ENCODE measurements around the gene TIMM13.

The TIMM13 gene

DNA sequence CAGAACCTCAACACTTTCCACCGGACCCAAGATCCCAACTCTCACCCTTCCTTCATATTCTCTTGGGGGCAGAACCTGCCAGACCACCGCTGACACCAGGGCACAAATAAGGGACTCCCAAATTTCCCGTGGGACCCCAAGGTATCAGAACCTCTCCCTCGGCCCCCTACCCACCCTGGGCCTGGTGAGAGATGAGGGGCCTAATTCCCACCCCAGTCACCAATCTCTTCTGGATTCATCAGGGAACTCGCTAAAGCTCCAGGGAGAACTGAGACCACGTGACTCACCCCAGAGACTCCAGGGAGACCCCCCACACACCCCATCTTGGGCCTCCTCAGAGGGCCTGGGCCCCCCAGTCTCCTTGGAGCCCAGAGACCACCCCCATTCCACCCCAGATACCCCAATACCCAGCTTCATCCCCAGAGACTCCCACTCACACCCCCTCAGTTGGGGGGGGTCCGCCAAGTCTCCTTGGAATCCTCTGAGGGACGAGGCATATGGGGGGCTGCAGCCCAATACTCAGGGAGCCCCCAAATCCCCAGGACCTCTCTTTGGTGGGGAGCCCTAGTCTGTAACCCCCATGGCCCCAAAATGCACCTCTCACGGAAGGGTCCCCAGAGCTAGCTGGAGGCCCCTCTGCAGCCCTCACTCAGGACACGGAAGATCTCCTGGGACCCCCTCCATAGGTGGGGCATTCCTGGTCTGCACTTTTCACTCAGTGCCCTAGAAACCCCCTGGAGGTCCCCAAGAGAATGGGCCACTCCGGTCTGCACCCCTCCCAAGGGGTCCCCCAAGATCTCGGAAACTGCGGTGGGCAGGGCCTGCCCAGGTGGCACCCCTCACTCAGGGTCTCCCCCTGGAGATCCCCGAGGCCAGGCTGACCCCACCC lies 27.8 kb upstream of the TIMM13 start:
- no peak for DNase-seq

DNA sequence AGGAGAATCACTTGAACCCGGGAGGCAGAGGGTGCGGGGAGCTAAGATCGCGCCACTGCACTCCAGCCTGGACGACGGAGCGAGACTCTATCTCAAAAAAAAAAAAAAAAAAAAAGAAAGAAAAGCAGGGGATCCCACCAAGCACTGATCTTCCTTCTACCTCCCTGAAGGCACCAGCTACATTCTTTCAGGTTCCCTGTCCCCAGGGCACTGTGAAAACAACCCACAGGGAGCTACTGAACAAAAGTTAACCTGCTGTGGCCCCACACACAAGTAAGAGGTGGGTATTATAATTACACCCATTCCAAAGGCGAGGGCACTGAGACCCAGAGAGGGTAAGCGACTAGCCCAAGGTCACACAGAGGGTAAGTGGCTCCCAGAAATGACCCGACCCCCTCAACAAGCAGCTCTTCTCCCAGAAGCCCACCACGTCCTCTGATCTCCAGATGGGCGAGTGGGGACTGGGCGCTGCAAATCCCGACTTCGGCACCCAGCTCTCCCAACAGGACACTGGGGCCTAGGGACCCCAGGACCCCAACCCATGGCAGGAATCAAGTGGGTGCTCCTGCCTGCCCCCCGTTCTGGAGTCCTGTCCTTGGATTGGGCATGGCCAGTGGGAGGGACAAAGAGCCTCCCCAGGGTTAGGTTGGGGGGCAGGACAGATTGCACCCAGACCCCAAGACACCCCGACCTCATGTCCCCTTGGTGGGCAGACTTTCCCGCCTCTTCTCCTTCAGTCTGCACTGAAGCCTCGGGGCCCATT lies 27.0 kb upstream of the TIMM13 start:
- no peak for DNase-seq

DNA sequence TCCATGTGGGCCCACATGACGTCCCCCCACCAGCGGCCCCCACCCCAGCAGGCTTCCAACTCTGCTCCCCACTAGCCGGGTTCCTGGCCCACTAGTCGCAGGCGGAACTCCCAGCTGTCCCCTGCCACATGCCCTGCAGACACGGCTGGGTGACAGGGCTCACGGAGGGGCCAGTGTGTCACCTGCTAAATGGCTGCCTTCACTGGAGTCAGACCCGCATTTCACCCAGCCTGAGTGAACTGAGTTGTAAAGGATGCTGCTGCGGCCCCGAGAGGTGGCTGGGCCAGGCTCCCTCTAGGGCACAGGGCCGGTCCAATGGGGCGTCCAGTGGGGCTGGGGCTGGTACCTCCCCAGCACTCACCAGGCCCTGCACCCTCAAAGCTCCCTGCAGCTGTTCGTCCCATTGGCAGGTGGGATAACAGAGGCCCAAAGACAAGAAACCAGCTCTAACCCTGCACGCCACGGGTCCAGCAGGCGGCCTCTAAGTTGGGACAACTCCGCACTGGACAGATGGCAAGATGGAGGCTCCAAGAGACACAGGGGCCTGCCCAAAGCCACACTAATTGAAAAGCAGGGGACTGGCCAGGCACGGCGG lies 26.1 kb upstream of the TIMM13 start:
- no peak for DNase-seq

DNA sequence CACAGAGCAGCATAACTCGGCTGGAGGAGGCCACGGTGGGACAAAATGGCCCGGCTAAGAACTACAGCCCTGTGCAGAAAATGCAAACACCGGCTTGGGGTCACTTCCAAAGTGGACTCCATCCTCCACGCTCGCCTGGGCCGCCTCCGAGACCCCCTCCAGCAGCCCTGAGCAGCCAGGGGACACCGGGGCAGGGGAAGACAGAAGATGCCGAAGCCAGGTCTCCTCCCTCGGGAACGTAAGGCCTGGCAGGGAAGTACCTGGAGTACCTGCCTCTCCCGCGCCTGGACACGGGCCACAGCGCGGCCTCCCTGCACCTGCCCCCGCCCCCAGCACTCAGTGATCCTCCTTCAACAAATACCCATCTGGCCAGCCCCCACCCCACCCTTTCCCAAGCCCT lies 24.4 kb upstream of the TIMM13 start:
- no peak for DNase-seq

DNA sequence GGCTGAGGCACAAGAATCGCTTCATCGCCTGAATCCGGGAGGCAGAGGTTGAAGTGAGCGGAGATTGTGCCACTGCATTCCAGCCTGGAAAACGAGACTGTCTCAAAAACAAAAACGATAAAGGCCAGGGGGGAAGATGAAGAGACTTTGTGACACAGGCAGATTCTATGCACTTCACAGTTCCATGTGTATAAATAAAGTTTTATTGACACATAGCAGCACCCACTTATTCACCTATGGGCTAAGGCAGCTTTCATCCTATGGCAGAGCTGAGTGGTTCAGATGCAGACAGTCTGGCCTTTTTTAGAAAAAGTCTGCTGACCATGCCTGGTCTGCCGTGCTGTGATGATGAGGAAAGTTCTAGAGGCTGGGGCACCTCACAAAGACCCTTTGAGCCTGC lies 23.8 kb upstream of the TIMM13 start:
- DNase-seq = no peak

DNA sequence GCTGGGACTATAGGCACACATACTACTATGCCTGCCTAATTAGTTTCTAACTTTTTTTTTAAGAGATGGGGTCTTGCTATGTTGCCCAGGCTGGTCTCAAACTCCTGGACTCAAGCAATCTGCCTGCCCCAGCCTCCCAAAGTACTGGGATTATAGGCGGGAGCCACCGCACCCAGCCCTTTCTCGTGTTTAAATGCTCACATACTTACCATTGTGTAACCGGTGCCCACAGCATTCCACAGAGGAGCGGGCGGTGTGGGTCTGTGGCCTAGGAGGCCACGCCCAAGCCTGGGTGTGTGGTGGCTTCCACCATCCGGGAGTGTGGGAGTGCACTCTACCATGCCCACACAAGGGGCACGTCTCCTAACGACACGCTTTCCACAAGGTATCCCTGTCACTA lies 21.6 kb upstream of the TIMM13 start:
- DNase-seq = no peak

DNA sequence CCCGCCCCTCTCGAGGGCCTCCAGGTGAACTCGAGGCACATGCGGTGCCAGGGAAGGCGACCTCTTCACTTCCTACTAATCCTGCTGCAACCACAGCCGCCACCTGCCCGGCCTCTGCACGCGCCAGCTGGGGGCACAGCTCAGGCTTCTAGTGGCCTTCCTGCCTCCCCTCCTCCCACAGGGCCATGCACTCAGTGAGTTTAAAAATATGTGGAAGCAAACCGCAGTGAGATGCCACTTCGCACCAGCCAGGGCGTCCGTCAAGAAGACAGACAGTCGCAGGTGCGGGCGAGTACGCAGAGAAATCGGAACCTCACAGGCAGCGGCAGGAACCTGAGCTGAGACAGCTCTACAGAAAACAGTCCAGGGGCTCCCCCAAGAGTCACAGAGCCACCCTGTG lies 19.0 kb upstream of the TIMM13 start:
- DNase-seq = no peak

DNA sequence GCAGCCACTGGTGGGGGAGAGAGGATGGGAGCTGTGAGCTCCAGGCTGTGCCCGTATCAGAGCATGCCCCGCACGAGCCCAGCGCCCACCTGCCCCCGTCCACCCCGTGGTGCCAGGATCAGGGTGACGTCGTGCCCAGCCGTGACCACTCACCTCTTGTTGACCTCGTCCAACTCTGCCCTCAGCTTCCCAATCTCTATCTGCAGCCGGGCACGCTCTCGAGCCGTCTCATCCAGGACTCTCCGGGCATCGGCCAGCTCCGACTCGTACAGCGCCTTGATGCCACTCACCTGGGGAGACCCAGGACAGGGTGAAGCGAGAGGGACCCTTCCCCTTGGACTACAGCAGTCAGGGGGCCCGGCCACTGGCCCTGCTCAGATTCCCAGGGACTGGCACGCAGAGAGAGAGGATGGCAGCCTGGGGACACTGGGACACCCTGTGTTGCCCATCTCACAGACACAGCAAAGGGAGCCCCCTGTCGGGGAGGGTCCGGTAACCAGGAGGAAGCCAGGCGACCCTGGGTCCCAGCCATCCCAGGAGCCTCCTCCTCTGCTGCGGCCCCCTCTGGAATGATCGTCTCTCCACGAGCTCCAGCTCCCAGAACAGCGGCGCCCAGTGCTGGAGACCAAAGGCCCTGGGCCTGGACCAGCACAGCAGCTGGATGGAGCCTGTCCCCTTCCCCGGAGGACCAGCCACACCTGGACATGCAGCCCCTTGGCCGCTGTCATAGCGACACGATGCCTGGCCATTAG lies 17.0 kb upstream of the TIMM13 start:
- DNase-seq = no peak

DNA sequence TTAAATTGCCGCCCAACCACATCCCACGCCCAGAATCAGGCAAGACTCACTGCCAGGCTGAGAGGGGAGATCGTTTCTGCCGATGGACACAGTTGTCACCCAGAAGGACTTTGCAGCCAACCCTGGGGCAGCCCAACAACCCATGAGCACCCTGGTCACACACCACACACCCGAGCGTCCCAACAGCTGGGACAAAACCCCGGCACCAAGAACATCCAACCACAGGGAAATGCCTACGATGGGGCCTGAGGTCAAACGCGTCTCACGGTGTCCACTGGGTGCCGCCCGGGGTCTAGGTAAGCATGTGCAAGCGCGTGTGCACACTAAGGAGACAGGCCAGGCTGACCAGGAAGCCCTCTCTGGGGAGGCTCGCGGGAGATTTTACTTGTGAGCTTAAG lies 16.4 kb upstream of the TIMM13 start:
- DNase-seq = no peak

DNA sequence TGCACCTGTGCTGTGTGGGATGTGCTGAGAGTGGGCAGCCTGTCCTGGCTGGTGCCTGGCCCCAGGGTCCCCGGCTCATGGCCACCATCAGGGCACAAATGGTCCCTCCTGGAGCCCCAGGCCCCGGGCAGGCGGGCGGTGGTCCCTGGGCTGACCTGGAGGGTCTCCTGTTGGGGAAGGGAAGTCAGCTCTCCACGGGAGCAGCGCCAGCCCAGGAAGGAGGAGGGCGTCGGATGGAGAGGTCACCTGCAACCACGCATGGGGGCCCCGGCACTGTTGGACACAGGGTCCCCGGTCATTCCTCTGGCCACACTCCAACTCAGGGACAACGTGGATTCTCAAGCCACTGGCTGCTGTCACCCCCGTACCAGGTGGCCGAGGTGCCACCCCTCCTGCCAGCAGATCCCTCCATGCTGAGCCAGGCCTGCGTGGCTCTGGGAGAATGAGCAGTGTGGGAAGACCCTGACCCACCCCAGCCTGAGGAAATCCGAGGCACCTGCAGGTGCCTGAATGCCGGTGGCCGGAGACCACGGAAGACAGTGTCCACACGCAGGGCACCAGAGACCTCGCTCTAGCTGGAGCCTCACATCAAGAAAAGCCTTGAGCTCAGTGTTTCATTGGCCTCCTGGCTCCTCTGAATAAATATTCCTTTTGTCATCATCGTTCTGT lies 15.9 kb upstream of the TIMM13 start:
- no peak for DNase-seq

DNA sequence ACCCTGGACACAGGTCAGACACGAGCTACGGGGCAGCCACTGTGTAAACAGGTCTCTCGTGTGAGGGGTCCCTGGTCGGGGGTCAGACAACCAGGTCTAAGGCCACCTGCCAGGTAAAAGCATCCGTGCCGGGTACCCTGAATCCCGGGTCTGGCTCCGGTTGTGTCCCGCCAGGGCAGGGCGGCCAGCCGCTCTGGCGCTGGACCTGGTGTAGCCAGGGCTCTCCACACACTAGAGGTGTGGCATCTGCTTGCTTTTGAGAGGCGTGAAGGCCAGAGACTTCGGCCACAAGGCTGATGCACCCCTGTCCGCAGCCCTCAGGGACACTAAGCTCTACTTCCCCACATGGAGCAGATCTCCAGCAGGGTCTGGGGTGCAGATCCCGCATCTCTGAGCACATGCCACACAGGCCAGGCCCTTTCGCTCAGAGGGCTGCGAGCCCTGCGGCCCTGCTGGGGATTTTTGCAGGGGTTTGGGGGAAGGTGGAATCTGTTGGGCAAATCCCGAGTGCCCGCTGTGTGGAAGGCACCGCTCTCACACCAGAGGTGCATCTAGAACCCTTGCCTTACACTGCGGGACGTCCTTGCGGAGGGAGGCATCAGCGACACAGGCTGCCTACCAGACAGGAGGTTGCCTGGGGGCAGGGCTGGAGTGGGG lies 13.8 kb upstream of the TIMM13 start:
- DNase-seq = no peak

DNA sequence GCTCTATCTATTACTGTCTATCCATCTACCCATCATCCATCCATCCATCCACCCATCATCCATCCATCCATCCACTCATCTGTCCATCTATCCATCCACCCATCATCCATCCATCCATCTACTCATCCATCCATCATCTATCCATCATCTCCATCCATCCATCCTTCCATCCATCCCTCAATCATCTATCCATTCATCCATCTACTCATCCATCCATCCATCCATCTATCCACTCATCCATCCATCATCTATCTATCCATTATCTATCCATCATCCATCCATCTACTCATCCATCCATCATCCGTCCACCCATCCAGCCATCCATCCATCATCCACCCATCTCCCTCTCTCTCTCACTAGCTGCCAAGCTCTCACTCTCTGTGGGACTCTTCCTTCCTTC lies 13.1 kb upstream of the TIMM13 start:
- DNase-seq = no peak

DNA sequence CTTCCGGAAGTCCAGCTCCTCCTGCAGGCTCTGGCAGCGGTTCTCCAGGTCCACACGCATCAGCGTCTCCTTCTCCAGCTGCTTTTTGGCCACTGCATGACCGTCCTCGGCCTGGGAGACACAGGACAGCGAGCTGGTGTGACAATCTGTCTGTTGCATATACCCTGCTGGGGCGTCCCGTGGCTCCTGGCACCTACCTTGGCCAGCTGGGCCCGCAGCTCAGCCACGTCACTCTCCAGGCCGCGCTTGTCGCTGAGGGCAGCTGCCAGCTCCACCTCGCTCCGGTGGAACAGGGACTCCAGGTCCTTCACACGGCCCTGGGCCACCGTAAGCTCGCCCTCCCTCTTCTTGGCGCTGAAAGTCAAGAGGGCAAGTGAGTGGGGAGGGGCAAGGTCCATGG lies 10.8 kb upstream of the TIMM13 start:
- no peak for DNase-seq

DNA sequence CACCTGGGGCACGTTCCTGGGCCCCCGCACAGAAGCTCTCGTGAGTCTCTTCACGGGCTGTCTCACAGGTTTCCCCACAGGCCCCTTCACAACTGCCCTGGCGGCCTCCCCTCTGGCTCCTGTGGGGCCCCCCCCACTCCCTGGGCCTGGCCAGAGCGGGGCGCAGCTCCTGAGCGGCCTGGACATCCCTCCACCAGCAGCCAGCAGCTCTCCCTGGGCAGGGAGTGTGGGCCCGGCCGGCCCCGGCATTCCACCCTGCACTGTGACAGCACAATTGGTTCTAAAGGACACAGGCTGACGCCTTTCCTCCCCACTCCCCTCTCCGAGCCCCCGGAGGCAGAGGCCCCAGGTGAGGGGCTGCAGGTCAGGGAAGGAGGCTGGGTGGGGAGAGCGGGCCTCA lies 9.5 kb upstream of the TIMM13 start:
- no peak for DNase-seq

DNA sequence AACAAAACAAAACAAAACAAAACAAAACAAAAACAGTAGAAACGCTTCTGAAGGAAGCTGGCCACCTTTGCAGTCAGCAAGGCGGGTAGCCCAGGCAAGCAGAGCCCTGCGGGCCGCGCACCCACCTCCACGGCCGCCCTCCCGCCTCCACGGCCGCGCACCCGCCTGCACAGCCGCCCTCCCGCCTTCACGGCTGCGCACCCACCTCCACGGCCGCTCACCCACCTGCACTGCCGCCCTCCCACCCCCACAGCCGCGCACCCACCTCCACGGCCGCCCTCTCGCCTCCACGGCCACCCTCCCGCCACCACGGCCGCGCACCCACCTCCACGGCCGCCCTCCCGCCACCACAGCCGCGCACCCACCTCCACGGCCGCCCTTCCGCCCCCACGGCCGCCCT lies 9.0 kb upstream of the TIMM13 start:
- DNase-seq = no peak

DNA sequence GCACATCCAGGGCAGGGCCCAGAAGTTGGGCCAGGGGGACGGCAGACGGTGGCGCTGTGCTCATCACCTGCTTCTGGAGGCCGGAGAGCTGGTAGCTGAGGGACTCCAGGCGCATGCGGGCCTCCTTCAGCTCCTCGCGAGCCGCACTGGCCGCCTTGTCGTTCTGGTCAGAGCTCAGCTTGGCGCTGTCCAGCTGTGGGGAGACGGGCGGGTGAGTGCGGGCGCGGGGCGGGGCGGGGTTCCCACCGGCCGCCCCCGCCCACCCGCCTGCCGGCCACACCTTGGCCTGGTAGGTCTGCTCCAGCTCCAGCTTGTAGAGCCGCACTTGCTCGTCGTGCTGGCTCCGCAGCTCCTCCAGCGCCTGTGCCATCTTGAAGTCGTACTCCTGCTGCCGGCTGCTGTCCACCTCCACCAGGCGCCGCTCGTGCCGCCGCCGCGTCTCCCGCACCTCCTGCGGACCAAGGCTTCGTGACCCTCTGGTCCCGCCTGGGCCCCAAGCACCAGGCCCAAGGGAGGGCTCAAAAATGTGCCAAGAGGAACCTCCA lies 7.4 kb upstream of the TIMM13 start:
- no peak for DNase-seq

DNA sequence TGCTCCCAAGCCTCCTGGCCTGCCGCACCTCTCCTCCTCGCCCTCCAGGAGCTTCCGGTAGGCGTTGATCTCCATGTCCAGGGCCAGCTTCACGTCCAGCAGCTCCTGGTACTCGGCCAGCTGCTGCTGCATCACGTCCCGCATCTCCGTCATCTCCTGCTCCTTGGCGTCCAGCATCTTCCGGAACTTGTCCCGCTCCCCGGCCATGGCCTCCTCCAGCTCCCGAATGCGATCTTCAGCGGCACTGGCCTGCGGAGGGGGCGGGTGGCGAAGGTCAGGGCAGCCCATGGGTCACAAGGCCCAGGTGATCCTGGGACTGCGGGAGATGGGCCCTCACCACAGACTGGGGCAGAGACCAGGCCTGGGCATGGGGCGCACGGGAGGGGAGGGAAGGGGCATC lies 6.9 kb upstream of the TIMM13 start:
- no peak for DNase-seq

DNA sequence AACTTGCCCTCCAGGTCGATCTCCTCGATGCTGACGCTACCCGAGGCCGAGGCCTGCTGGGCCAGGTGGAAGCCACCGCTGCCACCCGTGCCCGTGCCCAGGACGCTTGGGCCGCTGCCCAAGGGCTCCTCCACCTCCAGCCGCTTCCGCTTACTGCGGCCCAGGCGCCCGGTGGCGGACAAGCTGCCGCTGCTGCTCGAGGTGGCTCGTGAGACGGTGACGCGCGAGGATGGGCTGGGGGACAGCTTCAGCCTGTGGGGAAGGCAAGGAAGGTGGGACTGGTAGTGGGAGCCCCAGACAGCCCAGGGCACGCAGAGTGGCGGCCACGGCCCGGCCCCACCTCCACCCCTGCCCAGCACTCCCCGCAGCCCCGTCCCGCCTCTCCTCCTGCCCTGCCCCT lies 6.5 kb upstream of the TIMM13 start:
- DNase-seq = no peak

DNA sequence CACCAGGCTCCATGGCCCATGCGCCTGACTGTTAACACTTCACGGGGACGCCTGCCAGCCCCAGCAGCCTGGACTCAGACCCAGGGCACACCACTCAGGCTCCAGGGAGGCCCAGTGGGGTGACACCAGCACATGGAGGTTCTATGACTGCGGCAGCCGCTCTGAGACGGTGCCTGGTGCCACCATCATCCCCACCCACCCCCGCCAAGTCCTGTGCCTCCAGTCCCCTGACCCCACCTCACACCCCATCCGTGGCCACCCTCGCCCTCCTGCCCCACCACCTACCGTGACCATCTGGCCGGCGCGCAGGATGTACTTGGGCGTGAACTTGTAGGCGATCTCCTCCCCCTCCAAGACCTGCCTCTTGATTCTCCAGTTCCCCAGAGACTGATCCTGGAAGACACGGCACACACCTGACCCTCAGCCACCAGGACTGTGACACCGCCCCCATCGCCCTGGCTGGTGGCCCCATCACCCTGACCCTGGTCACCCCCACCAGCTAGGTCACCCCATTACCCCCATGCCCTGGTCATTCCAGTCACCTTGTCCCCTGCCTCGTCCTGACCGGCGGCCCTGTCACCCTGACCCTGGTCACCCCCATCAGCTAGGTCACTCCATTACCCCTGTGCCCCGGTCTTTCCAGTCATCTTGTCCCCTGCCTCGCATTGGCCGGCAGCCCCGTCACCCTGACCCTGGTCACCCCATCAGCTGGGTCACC lies 4.9 kb upstream of the TIMM13 start:
- DNase-seq = no peak

DNA sequence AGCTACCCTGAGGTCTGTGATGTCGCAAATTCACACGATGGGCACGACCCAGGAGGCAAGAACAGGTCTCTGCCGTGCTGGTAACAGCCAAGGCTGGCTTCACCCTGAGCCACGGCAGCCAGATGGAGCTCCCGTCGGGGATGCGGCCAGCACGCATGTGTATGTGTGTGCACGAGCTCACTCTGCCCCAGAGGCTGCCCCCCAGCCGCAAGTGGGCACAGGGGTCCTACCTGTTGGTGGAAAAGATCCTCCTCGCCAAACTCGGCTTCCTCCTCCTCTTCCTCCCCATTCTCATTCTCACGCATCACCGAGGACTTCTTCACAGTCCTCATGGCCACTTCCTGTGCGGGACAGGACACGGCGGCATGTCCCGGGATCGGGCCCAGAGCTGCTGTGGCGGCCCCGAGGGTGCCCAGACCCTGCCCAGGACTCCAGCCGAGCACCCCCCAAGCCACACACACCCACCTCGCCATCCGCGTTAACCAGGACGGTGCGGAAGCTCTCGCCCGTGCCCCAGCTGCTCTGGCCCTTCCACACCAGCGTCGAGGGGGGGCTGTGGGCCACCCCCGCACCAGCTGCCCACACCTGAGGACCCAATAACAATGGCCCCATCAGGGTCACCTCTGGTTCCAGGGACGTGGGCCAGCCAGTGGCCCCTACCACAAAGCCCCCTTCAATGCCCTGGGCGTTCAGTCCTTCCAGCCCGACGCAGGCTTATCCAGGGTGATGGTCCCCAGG lies 4.1 kb upstream of the TIMM13 start:
- no peak for DNase-seq
